ENCODE results near the gene CD80. TPM values are rescaled to one million over a fixed set of nuclear protein-coding genes. Genes with fewer than 3 reads are reported as not detected.
A peak's percentile ranks its signal among the peaks of the same experiment; 100 is the strongest.

The CD80 gene
- total and polyA plus RNA-seq, 7 donors: 0.06 to 0.22 (median 0.07) TPM; not detected in 4

DNA sequence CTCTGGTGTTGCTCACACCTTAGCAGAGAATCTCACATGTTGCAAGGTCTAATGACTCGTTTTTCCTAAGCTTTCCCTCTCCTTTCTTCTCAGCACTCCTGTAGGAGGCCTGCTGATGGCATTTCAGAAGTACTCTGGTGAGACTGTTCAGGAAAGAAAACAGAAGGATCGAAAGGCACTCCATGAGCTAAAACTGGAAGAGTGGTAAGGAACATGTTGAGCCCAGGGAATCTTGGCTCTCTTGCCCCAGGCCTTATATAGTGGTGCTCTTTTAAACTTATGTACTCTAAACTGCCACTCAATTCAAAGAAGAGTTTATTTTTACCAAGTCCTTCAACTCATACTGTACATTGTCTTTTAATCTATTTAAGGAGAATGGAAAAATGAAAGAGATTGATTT, 42.3 kb downstream of the CD80 start:
- TF ChIP-seq, protein P1, sequence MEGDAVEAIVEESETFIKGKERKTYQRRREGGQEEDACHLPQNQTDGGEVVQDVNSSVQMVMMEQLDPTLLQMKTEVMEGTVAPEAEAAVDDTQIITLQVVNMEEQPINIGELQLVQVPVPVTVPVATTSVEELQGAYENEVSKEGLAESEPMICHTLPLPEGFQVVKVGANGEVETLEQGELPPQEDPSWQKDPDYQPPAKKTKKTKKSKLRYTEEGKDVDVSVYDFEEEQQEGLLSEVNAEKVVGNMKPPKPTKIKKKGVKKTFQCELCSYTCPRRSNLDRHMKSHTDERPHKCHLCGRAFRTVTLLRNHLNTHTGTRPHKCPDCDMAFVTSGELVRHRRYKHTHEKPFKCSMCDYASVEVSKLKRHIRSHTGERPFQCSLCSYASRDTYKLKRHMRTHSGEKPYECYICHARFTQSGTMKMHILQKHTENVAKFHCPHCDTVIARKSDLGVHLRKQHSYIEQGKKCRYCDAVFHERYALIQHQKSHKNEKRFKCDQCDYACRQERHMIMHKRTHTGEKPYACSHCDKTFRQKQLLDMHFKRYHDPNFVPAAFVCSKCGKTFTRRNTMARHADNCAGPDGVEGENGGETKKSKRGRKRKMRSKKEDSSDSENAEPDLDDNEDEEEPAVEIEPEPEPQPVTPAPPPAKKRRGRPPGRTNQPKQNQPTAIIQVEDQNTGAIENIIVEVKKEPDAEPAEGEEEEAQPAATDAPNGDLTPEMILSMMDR (IDR thresholded peaks at IDR 0.05): no peak
- no peak overlapping the region for H3K4me3 ChIP-seq
- H3K4me1 ChIP-seq: no peaks in the 10 kb centered on the region
- ATAC-seq (peak in 2 of 4 donors; percentile 38 to 64), DNase-seq (no peak)
- no peak overlapping the region for H3K27ac ChIP-seq
- peaks cover 11 to 99% of the 10 kb centered on the region in 2 donors for H3K36me3 ChIP-seq (ENCODE audit: insufficient read depth in 1 of 2, low read depth in 1 of 2)
- no peaks in the 10 kb centered on the region for H3K9me3 ChIP-seq
- 48 to 73% (median 72%) methylated on average over 2 of the region's 2 CpGs for WGBS, 3 donors
- H3K27me3 ChIP-seq (ENCODE audit: insufficient read depth in 3 of 3, low read length in 2 of 3): no peaks in the 10 kb centered on the region
- intact Hi-C loops (cut with DNase I): no loop called here

DNA sequence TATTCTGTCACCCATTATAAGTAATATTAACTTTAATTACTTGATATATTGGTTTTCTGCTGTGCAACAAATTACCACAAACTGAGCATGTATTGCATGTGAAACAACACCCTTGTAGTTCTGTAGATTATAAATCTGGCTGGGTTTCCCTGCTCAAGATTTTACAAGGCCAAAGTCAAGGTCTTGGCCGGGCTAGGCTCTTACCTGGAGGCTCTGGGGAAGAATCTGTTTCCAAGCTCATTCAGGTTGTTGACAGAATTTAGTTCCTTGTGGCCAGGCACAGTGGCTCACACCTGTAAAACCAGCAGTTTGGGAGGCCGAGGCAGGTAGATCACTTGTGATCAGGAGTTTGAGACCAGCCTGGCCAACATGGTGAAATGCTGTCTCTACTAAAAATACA, 44.8 kb downstream of the CD80 start:
- TF ChIP-seq, protein P1 (IDR thresholded peaks at IDR 0.05): no peak
- Histone ChIP-seq H3K36me3 (ENCODE audit: insufficient read depth in 1 of 2, low read depth in 1 of 2) (peaks cover 11 to 99% of the 10 kb centered on the region in 2 donors), H3K4me1 (no peaks in the 10 kb centered on the region), H3K27ac (no peak overlapping the region), H3K27me3 (ENCODE audit: insufficient read depth in 3 of 3, low read length in 2 of 3) (no peaks in the 10 kb centered on the region), H3K4me3 (no peak overlapping the region), H3K9me3 (no peaks in the 10 kb centered on the region)
- 84 to 100% (median 97%) methylated on average over 2 of the region's 2 CpGs for WGBS, 3 donors
- intact Hi-C loops (cut with DNase I): no loop called here
- DNase-seq: no peak
- ATAC-seq: no peak

DNA sequence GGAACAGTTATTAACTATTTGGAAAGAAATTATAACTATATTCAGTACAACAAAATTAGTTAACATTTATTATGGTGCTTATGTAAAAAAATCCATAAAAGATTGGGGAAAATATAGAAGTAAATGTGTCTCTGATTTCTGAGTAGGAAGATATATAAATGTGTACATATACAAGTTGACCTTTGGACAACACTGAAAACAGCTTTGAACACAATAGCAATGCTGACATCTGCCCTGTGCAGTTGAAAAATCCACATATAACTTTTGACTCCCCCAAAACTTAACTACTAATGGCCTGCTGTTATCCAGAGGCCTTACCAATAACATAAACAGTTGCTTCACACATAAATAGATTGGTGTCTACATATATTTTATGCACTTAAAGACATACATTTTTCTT, 48.7 kb downstream of the CD80 start:
- H3K4me1 ChIP-seq: no peaks in the 10 kb centered on the region
- intact Hi-C loops (cut with DNase I): no loop called here
- no peak overlapping the region for H3K4me3 ChIP-seq
- H3K27me3 ChIP-seq (ENCODE audit: insufficient read depth in 3 of 3, low read length in 2 of 3): no peaks in the 10 kb centered on the region
- H3K9me3 ChIP-seq: no peaks in the 10 kb centered on the region
- H3K36me3 ChIP-seq (ENCODE audit: insufficient read depth in 1 of 2, low read depth in 1 of 2): peaks cover 5 to 98% of the 10 kb centered on the region in 2 donors
- DNase-seq (no peak), ATAC-seq (no peak)
- TF ChIP-seq, protein P1 (IDR thresholded peaks at IDR 0.05): no peak
- no peak overlapping the region for H3K27ac ChIP-seq

DNA sequence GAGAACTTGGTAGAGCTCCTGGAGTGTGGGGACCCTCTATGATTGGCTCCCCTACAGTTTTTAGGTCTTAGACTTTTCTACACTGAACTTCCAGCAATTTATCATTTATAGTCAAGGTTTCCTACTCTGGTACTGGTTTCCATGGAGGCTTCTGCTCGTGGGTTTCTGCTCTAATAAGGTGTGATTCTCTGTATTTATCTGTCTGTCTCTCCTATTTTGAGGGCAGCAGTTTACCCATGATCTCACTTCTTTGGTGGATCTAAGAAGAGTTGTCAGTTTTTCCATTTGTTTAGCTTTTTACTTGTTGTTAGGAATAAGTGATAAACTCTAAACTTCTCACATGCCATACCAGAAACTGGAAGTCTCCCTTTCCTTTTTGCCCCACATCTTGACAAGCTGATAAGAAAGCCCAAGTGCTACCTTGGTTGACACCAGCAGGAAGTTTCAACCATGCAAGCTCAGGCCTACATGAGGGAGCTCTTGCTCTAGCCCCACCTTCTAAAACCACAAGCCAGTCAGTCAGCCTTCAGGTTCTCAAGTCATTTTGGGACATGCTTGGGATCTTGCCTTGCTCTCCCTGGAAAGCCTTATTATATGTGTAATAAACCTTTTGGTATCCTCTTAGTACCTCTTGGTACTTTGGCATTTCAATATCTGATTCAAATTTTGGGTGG, 51.1 kb downstream of the CD80 start:
- 73 to 100% (median 89%) methylated on average over 1 of the region's 1 CpG for WGBS, 3 donors
- intact Hi-C loops (cut with DNase I): no loop called here

More for the DNA sequence above, 51.1 kb downstream of the CD80 start:
- Histone ChIP-seq H3K4me3 (no peak overlapping the region), H3K36me3 (ENCODE audit: insufficient read depth in 1 of 2, low read depth in 1 of 2) (peaks cover 5 to 98% of the 10 kb centered on the region in 2 donors), H3K27me3 (ENCODE audit: insufficient read depth in 3 of 3, low read length in 2 of 3) (no peaks in the 10 kb centered on the region), H3K27ac (no peak overlapping the region), H3K9me3 (no peaks in the 10 kb centered on the region), H3K4me1 (no peaks in the 10 kb centered on the region)
- ATAC-seq (no peak), DNase-seq (no peak)
- TF ChIP-seq, protein P1 (IDR thresholded peaks at IDR 0.05): no peak
